ENCODE results near the gene NUFIP1.
A peak's percentile ranks its signal among the peaks of the same experiment; 100 is the strongest.
"Not testable (repeated sequence)": the region's sequence is repeated elsewhere in the genome, so short reads cannot be mapped to it uniquely, and the experiment has no call there.

NUFIP1 gene

DNA sequence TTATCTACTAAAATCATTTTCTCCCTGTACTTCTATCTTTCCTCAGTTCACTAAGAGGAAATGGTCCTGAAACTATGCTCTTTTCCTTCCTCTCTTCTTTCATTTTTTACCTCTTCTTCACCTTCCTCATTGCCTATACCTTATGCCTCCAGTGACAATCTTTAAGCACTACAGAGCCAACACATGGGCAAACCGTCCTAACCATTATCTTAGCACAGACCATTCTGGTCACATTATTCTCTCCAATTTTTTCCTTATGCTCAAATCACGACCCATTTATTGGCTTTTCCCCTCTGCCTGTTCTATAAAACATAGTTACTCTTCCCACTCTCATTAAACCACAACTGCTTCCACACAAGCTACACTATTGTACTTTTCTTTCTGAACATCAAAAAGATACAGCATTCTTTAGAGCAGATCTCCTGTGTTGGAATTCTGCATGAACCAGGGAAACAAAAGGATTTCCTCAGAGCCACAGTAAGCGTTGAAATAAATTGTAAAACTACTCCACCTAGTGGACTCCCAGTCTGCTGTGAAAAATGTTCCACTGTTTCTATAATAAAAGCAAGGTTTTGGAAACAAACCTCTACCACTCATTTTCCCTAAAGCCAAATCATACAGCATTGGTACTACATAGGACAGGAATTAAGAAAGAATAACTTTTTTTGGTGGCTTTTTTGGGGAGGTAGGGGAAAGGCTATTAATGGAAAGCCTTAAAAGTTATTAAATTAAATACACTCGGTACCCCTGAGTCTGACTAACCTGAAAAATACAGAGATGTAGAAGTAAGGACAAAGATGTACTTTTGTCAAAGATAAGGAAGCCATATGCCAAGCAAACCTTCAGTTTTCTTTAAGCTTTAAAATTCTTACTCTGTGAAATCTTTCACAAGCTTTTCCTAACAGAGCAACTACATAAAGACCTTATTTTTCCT, 19.5 kb downstream of the NUFIP1 start:
- no peak for DNase-seq

DNA sequence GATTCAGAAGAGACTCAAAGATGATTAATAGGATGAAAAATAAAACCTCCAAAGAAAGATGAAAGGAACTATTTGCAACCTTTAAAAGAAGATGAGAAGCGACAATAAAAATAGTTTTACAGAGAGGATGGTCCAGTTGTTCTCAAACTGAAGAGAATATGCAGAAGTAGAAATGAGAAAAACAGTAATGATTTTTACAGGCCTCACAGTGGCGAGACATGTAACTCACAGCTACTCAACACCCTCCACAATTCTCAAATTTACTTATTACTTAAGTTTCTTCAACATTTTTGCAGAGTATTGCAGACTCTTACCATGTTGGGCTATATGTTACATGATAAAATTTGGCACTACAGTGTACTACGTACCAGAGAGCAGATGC, 20.8 kb downstream of the NUFIP1 start:
- DNase-seq, result no peak

DNA sequence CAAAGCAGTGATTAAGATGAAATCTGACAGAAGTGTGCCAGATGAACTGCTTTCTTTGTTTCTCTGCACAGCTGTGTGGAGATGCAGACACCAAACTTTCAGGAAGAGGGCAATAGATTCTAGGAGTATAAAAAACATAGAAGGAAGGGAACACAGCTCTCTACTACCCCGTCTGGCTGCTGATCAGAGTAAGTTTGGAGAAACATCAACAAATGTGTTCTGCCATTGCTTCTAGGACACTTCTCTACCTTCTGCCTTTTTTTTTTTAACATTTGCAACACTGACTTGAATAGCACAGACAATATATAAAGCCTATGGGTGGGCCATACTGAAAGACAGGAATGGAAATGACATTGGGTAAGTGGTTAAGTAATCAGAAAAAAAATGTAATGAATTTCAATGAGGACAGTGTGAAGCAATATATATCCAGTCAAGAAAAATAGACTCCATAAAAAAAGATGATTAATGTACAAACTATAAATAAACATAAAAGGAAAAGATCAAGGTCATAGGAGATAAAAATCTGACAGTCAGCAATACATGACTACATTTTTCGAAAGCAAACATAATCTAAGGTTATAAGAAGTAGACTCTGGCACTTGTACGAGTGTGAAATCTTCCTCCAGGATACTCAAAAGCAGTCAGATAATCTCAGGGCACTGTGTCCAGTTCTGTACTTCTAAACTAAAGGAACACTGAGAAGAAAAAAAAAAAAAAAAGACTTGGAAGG, 21.4 kb downstream of the NUFIP1 start:
- DNase-seq, result no peak

DNA sequence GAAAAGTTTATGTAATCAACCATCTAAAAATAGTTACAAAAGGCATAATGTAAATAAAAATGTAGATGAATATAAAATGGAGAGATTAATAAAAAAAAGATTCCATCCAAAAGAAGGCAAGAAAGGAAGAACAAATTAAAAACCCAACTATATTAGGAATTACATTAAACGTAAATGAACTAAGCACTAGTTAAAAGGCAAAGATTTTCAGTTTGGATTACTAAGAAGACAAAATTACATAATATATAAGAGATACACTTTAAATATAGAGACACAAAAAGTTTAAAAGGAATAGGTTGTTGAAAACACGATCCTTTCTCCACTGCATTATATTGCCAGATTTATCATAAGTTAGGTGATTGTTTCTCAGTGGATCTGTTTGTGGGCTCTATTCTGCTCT, 27.3 kb downstream of the NUFIP1 start:
- DNase-seq, result no peak

DNA sequence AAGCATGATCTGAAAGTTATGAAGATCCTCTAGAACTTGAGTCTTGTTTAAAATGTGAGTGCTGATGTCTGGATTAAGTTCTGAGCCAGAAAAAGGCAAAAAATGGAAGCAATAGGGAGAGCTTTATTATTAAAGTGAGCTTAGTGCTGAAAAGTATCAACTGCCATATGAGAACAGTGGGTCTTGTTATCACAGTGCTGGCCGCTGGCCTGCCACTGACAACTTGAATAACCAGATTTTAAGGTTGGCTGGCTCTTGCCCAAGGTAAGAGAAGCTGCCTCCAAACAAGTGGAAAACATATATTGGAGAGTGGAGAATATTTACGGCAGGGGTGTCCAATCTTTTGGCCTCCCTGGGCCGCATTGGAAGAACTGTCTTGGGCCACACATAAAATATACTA, 33.9 kb downstream of the NUFIP1 start:
- DNase-seq, result no peak

DNA sequence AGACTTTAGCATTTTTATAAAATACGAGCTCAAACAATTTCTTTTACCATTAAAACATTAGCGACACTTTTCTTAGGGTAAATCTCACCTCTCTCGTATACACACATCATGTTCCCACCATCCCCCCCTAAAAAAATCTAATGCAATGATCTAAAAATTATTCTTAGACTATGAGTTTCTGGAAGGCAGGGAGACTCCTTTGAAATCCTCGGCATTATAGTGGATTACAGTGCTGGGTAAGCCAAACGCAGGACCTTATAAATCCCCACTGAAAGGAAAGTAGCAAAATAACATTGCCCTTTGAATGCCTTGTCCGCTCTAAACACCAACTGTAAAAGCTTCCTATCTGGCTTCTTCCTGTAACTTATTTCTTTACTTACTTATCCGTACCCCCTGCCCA, 35.0 kb downstream of the NUFIP1 start:
- no peak for DNase-seq

DNA sequence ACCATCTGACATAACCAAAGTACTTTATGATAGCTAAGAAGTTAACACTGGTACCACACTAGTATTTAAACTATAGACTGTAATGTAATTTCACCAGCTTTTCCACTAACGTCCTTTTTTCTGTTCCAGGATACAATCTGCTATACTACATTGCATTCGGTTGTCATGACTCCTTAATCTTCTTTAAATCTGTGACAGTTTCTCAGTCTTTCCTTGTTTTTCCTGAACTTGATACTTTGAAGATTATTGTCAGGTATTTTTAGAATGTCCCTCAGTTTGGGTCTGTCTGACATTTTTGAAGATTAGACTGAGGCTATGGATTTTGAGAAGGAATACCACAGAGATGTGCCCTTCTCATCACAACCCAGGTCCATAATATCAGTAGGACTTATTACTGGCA, 36.6 kb downstream of the NUFIP1 start:
- no peak for DNase-seq

DNA sequence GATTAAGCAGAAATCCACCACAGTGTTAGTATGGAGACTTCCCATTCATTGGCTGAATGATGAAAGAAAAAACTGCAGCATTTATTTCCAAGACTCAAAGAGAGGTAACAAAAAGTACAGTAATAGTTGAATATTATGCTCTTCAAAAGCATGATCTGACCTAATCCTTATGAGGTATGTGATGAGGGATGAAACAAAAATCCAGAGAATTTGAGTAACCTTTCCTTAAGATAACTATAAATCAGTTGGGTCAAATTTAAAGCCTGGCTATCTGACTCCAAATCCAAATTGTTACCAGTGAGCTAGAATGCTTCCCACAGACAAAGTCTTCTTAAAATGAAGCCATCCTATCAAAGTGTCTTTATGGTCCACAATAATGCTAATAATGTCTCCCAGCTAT, 38.1 kb downstream of the NUFIP1 start:
- no peak for DNase-seq

DNA sequence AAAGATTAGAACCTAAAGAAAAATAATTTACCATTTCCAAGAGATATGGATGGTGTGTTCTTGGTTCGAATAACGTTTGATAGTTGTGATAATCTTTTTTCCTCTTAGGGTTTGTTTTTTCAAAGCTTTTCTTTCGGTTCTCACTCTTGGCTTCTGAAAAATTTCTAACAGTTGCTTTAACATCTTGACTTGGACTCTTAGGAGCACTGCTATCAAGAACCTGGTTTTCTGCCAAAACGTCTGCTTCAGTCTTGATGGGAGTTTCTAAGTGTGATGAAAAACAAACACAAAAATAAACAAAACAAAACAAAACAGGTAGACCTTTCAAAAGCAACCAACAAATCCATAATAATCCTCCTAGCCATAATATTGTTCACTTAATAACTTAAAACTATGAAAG, 45.9 kb downstream of the NUFIP1 start:
- DNase-seq, result not testable (repeated sequence)

DNA sequence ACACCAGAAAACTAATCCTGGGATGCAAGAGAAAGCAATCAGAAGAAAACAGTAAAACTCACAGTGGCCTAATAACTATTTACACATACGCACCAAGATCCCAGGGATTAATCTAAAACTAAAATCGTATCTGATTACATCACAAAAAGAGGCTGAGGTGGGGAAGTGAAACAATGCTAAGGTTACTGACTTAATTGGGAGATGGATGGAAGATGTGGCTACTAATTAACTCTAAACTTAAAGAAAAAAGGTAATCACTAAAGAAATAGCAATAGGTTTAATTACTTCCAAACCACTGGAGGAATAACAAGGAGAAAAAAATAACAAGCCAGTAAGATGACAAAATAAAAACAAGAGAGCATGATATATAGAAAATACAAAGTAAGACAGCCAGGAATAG, 50.4 kb downstream of the NUFIP1 start:
- DNase-seq, result no peak

DNA sequence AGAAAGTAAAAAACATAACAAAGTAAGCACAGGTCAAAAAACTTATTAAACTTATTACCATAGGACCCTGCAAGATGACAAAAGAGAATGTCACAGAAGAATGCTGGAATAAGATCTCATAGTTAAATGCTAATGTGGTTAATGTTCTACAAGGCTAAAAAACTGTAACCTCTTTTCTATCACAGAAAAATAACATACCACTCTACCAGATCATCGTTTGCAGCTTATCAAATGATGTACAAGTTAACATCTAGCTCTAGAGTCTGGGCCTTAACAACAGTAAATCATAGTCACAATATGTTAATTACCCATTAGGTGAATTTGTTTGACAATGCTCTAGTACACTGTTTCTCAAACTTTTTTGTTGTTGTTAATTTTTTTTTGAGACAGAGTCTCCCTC, 53.0 kb downstream of the NUFIP1 start:
- DNase-seq, result no peak

DNA sequence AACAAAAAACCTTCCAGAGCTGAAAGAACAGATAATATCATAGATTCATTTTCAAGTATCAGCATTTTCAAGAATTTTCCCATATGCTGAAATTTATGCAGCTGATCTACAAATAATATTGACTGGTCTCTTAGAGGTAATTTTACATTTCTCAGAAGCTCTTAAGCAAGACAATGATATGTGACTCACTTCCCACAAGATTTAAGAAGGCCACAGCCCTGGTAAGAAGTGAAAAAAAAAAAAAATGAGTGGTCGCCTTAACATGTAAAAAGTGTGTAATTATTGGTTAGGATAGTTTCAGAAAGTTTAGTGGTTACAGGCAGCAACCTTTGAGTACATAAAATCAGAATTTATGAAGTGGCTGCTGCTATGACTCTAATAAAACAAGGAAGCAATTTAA, 54.5 kb downstream of the NUFIP1 start:
- no peak for DNase-seq

DNA sequence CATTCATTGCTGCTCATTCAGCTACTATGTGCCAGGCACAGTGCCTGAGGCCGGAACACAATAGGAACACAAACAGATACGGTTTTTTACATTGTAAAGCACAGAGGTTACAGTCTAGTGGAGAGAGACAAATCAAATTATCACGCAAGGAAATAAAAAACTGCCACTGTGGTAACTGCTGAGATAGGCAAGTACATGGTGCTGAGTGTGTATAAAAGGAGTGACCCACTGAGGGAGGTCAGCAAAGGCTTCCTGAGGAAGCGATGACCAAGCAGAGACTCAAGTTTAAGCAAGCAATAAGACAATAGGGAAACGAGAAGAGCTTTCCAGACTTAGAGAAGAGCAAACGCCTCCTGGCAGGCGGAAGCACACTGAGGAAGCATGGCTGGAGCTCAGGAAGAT, 56.4 kb downstream of the NUFIP1 start:
- no peak for DNase-seq

DNA sequence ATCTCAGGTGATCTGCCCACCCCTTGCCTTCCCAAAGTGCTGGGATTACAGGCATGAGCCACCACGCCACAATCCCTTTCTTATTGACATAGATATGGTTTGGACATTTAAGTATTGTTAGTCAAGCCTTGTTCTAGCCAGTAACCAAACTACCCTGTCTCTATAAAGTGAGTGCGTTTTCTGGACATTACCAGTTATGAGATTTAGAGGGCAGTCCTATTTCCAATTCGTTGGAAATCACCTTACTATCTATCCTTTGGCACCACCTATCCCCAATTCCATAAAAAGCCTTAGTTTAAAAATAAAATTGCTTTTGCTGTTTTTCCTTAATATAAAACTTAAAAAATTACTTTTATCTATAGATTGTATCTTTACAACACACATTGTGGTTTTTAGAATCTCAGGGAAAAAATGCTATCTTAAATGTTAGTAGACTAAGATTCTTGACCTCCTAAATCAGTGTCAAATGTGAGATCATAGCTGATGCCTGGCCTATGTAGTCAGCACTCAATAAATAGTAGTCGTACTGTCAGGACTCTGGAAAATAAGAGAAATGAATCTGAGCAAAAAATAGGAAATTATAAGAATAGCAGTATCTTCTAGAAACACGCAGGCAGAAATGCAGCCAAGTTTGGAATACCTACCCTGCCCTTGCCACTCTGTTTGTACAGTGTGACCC, 57.0 kb downstream of the NUFIP1 start:
- DNase-seq, result no peak

DNA sequence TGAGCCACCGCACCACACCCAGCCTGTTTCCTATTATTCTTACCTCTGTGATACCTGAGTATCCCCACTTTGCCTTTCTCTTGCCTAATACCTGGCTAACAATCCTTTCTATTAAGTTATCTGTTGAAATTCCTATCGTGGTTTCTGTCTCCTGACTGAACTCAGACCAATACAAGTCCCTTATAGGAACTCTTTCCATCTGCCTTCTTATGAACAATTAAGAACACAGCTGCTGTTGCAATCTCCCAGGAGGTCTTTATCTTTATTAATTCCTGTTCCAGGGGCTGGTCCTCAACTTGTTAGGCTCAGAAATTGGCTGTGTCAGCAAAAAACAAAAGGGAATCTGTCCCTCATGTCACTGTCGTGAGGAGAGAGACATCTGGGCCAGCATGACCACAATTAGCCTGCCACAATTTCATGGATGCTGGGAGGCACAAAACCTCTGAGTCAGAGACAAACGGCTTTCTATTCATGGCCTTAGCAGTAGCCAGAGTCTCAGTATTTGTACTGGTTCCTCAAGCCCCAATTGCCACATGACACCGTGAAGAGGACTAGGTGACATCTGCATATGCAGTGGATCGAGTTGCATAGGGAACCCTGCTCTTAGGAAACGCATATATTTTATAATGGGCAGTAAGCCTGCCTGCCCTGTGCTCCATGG, 58.2 kb downstream of the NUFIP1 start:
- DNase-seq, result peak; percentile 8

DNA sequence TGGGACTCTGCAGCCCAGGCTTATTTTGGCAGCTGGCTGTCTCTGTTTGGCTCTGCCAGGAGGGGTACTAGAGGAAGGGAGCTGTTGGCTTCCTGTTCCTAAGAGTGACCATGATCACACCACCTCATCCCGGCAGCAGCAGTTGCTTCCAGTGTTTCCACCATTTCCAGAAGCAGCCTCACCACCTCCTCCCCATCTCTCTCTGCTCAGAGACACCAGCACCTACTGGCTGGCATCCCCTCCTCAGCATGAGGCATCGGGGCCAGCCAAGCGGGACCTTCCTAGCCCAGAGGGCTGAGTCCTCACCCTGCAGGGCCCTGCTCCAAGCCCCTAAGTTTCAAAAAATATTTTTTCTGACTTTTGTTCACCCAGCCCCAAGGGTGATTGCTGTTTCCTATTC, 59.0 kb downstream of the NUFIP1 start:
- DNase-seq, result no peak

DNA sequence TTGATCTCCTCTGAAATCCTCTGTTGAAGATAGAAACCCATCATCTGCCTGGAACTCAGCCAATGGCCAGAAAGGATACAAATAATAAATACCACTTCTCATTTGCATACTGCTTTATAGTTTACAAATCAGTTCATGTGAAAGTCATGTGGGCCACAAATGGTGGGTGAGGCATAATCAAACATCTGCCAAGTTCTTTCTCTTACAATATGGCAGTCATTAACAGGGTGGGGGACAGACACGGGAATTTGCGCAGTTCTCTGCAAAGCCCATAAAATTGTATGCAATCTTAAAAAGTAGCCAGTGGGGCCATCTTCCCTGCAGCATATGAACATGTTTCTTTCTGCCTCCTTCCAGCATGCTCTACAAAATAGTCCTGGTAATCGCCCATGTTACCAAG, 59.6 kb downstream of the NUFIP1 start:
- DNase-seq, result no peak

DNA sequence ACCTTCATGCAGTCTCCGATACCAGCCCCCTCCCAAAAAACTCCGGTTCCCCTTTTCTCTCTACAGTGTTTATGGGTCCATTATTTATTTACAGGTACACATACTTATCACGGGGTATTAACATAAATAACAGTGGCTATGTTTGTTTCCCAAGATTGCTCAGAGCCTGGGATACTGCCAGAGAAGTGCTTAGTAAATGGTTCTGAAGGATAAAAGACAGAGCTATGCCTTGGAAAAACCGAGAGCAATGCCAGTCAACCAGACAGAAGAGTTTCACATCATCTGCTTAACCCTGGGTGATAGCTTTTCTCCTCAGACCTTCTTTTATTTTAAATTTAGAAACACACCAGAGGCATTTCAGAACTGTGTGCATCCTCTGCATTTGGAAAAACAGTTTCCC, 61.3 kb downstream of the NUFIP1 start:
- no peak for DNase-seq

DNA sequence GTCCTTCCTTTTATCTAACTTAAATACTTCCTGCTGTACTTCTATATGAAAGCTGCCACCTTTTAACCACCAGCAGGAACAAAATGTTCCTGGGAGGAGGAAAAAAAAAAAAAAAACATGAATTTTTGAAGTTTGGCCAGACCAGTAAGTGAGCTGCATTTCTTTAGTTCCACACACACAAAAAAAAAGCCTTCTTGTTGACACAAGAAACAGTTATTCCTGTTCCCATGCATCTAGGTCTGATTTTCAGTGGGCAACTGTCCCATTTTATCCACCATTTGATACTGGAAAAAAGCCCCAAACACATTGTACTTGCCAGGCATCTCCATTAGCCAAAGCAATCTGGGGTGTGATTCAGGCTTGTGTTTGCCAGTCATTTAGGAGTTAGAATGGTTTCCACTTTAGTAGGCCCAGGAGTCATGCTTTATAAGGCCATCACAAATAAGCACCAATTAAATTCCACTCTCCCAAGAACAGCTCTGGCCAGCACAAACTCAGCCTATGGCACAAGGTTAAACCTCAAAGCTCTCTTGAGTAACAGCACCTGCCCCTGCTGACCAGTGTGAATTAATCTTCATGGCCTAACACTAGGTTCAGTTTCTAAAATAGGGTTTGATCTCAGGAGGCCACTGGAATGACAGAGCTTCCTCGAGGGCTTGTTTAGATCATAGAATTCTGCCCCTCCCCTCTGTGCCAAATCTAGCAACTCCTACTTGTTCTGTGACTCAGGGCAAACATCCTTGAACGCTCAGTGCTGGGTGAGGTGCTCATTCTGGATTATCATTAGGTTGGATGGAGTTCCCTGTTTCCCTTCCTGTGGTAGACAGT, 67.1 kb downstream of the NUFIP1 start:
- DNase-seq, result no peak

DNA sequence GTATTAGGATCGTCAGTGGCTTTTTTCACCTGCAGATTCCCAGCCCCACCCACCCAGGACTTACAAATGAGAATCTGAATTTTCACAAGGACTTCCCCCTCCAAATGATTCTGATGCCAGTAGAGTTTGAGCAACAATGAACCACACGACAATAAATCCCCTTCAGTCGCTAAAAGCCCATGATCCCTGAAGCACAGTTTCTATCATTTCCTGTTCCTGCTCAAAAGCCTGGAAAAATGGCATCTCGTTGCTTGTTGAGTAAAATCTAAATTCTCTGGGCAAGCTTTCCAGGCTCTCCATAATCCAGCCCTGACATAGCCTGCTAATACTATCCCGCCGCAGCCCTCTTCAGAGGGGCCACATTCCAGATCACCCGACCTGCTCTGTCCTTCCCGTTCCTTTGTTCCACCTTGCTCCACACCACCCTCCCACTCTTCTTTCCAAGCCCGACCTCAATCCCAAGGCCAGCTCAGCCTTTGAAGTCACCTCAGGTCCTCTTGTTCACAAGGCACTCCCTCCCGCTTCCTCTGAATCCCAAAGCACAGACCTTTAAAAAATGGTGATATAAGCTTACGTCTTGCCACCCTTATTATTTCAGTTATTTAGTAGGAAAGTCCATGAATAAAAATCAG, 67.9 kb downstream of the NUFIP1 start:
- DNase-seq, result no peak

DNA sequence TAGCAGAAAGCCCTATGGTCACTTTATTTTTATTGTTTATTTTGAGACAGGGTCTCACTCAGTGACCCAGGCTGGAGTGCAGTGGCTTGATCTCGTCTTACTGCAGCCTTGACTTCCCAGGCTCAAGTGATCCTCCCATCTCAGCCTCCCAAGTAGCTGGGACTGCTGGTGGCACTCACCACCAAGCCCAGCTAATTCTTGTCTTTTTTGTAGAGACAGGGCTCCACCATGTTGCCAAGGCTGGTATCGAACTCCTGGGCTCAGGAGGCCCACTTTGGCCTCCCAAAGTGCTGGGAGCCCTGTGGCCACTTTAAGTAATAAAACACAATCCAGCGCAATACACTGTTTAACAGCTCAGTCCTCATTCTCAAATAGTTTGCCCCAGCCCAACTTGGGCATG, 69.3 kb downstream of the NUFIP1 start:
- DNase-seq, result no peak
